ENCODE data around the gene NUBPL. TPM values are rescaled to one million over a fixed set of nuclear protein-coding genes. Genes with fewer than 3 reads are reported as not detected.

The NUBPL gene
- total RNA-seq, 1 experiment from 2014 or later = 5.7 TPM

GRCh38 chr14:31766315-31766892 is 205.2 kb downstream of the NUBPL start:
- CTCF ChIA-PET = no interaction called here
- DNase-seq (ENCODE audit: low read depth, low spot score) (no peak), ATAC-seq (no peak)
- no peaks in the 10 kb centered on the region for H3K27me3 ChIP-seq (ENCODE audit: control insufficient read depth, insufficient read depth, low read length)
- intact Hi-C loops (cut with micrococcal nuclease; ENCODE audit: unreplicated experiment) (no loop called here), in situ Hi-C loops (cut with HindIII; ENCODE audit: low pct_unique_long_range_greater_than_20kb, low sequenced_read_pairs) (no loop called here)
- H3K36me3 ChIP-seq (ENCODE audit: control insufficient read depth, insufficient read depth, low read length) = no peaks in the 10 kb centered on the region
- POLR2A ChIA-PET = no interaction called here
- TF ChIP-seq CTCF (IDR thresholded peaks at IDR 0.05) (no peak), SIN3A (IDR thresholded peaks at IDR 0.05; ENCODE audit: borderline replicate concordance, insufficient read depth, low read depth, low read length) (no peak), TCF7L2 (IDR thresholded peaks at IDR 0.05; ENCODE audit: low read depth, low read length) (no peak), REST (IDR thresholded peaks at IDR 0.05; ENCODE audit: insufficient read depth in 1 of 2, low read depth in 2 of 2, low read length in 1 of 2) (no peak)
- H3K4me3 ChIP-seq (ENCODE audit: low read depth in 2 of 2, low read length in 2 of 2) = no peak overlapping the region
- H3K9me3 ChIP-seq (ENCODE audit: control insufficient read depth, insufficient read depth, low read depth, low read length) = no peaks in the 10 kb centered on the region
- no TSS peak for BruUV-seq (replicated peaks)
- no peaks in the 10 kb centered on the region for H3K4me1 ChIP-seq (ENCODE audit: control insufficient read depth, insufficient read depth, low read length)
- H3K27ac ChIP-seq (ENCODE audit: low read length) = no peak overlapping the region

DNA sequence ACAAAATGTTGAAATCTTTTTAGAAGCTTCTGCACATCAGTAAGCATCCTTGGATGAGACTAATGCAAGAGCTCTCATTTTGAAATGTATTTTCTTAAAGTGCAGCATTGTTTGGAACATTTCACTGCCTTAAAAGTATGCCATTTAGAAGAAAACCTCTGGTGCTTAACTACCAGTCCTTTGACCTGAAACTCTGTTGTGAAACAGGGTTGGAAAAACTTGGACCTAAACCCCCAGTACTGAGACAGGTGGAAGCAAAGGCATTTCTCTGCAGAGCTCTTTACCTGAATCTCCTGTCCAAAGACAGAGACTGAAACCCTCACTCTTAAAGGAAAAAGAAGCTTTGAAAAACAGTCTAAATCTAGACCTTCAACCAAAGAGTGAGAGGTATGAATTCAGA is 207.2 kb downstream of the NUBPL start:
- H3K36me3 ChIP-seq (ENCODE audit: control insufficient read depth, insufficient read depth, low read length) = no peaks in the 10 kb centered on the region
- in situ Hi-C loops (cut with HindIII; ENCODE audit: low pct_unique_long_range_greater_than_20kb, low sequenced_read_pairs) = no loop called here
- DNase-seq (ENCODE audit: low read depth, low spot score) (no peak), ATAC-seq (no peak)
- ChIA-PET POLR2A (no interaction called here), CTCF (no interaction called here)
- no peak overlapping the region for H3K4me3 ChIP-seq (ENCODE audit: low read depth in 2 of 2, low read length in 2 of 2)
- no peaks in the 10 kb centered on the region for H3K27me3 ChIP-seq (ENCODE audit: control insufficient read depth, insufficient read depth, low read length)
- H3K27ac ChIP-seq (ENCODE audit: low read length) = no peak overlapping the region
- TF ChIP-seq CTCF (IDR thresholded peaks at IDR 0.05) = no peak
- TF ChIP-seq REST (IDR thresholded peaks at IDR 0.05; ENCODE audit: insufficient read depth in 1 of 2, low read depth in 2 of 2, low read length in 1 of 2) = no peak
- no peak for TF ChIP-seq SIN3A (IDR thresholded peaks at IDR 0.05; ENCODE audit: borderline replicate concordance, insufficient read depth, low read depth, low read length)
- no TSS peak for BruUV-seq (replicated peaks)
- intact Hi-C loops (cut with micrococcal nuclease; ENCODE audit: unreplicated experiment) = no loop called here
- no peaks in the 10 kb centered on the region for H3K4me1 ChIP-seq (ENCODE audit: control insufficient read depth, insufficient read depth, low read length)
- H3K9me3 ChIP-seq (ENCODE audit: control insufficient read depth, insufficient read depth, low read depth, low read length) = no peaks in the 10 kb centered on the region
